ENCODE measurements around the gene CHSY1.
"Not testable (repeated sequence)": the region's sequence is repeated elsewhere in the genome, so short reads cannot be mapped to it uniquely, and the experiment has no call there.

The CHSY1 gene

DNA sequence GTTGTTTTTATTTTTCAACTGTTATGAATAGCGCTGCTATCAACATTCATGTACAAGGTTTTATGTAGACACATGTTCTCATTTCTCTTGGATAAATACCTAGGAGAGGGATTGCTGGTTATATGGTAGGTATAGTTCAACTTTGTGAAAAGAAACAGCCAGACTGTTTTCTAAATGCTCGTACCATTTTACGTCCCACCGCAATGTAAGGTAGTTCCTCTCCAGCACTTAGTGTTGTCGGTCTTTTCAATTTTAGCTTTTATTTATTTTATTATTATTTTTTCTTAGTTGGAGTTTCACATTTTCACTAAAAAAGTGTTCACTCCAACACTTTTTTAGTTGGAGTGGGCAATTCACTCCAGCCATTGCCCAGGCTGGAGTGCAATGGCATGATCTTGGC is 117.1 kb downstream of the CHSY1 start:
- no peak for DNase-seq (ENCODE audit: low spot score)

- no peak for DNase-seq (ENCODE audit: low spot score)
These were observed 118.0 kb downstream of the CHSY1 start for GRCh38 chr15:101133751-101134261.

DNA sequence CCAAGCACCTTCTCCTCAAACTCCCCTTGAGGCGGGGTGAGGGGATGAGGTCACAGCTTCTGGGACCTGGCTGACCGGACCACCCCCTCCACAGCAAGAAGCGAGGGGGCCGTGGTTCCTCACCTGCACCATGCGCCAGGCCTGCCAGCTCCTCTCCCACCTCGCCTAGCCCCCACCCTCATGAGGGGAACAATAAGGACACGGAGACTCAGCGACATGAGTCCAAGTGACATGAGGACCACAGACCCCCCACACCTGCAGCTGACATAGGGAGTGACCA is 118.7 kb downstream of the CHSY1 start:
- no peak for DNase-seq (ENCODE audit: low spot score)

DNA sequence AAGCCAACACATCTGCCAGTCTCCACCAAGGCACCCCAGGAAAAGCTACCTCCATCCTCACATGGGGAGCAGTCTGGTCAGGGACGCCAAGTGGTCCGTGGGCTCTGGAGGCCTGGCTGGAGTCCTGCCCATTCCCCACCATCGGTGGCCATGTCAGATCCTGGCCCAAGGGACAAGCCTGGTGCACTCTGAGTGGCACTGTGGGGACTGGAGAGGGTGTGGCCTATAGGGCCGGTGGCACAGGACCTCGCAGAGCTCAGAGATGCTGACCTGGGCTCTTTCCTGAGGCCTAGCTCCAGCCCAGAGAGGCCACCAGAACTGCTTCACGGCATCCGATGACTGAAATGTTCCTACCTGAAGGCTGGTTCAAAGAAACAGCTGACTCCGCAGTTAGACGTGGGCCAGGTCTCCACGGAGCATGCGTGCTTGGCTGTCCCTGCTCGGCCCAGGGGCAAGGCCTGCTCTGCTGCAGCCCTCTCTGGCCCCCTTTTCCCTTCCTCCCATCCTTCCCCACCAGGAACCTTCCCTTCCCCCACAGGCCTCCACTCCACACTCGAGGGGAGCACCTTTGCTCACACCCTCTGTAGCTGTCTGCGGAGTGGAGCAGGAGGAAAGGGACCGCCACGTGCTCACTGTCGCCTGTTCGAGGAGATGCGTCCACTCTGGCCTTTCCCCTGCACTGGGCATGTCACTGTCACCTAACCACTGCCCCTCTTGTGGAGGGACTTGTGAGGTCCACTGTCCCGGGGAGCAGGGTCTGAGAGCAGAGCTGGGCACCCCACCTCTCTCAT is 119.3 kb downstream of the CHSY1 start:
- DNase-seq (ENCODE audit: low spot score): no peak

DNA sequence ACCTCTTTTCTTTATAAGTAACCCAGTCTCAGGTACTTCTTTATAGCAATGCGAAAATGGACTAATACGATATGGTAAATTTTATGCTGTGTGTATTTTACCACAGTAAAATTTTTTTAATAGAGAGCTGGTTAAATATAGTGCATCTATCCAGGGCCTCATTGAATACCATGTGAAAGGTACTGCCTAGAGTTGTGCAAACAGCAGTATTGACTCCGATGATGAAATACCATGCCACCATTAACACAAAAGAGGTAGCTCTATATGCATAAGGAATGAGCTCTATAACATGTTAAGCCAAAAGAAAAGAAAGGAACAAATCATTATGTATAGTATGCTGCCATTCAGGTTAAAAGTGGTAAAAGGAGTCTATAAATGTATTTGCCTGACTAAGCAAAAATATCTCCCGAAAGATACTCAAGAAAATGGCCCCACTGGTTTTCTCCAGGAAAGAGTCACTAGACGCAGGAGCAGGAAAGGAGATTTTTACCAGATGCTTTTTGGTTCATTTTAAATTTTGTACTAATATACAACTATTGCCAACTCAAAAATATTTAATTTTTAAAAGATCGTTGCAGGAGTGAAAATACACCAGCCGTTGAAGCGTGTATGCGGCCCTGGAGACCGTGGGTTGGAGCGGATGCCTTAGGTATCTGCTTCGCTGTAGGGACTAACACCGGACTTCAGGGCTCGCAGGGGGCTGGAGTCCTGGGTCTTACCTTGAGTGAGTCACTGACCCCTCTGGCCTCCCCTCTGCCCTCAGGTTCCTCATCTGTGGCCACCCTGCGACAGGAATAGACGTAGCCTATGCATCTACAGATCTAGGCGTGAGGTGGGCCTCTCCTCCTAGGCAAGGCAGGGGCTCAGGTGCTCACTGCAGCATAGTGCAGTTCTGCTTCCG is 120.1 kb downstream of the CHSY1 start:
- DNase-seq (ENCODE audit: low spot score): no peak

- no peak for DNase-seq (ENCODE audit: low spot score)
These were observed 121.9 kb downstream of the CHSY1 start for GRCh38 chr15:101129851-101130380.

DNA sequence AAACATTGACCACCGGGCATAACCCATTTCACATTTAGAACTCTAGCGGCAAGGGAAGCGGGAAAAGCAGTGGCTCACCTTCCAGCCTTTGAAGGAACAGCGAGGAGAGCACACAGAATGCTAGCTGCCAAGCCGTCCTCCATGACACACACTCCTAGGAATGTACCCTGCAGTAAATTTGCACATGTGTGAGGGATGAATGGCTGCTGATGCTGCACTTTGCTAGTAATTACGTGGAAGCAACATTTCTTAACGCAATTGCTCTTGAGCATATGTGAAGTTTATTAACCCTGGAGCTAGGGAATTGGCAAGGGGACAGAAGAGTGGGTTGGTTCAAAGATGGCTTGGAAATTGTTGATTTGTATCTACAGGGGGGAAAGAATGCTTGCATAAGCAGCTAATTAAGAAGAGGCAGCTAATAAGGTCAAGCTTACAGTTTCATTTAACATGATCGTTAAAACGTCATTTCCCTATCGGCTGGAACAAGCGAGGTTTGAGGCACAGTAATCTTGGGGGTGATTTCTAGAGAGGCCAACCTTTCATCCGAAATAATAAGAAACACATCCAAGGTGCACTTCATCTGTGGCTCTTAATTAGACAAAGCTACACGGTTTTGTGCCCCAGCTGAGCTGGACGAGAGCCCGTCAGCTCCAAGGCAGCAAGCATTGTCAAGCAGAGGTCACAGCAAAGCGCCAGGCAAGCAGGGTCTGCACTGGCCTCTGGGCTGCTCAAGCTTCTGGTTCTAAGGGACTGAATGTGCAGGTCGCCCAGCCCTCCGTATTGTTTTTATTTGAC is 123.4 kb downstream of the CHSY1 start:
- no peak for DNase-seq (ENCODE audit: low spot score)

- peak; percentile 16 for DNase-seq (ENCODE audit: low spot score)
These were observed 124.3 kb downstream of the CHSY1 start for GRCh38 chr15:101127506-101128076.

DNA sequence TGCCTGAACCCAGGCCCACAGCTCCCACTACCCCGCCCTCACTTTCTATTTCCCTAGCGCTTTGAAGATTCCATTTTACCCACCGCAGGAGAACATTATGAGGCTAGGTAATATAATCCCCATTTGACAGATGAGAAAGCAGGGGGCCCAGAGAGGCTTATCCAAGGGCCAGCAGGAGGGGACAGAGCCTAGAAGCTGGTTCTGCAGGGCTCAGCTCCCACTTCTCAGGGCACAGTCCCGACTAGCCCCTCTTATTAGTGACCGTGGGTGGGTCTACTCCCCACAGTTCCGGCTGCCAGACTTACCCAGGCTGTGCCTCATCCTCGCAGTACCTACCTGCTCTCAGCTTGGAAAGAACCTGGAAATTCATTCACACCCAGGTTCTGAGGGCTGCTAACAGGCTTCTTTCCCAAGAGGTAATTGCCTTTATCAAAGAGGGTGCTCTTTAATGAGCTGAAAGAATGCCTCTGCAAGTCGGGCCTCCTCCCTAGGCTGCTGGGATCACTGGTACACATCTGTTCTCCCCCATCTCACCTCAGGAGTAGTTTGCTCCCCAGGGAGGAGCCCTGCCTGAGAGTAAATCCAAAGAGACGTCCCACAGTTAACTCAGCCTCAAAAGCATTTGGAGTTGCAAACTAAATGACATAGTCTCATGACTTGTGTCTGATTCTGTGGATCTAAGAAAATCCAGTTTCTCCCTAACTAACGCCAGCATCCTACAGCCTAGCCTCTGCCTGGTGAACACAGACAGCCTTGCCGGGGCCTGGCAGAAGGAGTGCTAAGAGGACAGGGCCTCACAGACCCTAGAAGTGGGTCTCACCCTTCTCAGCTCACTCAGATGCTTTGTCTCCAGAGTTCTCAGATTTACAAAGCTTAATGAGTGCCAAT is 125.0 kb downstream of the CHSY1 start:
- DNase-seq (ENCODE audit: low spot score): no peak

DNA sequence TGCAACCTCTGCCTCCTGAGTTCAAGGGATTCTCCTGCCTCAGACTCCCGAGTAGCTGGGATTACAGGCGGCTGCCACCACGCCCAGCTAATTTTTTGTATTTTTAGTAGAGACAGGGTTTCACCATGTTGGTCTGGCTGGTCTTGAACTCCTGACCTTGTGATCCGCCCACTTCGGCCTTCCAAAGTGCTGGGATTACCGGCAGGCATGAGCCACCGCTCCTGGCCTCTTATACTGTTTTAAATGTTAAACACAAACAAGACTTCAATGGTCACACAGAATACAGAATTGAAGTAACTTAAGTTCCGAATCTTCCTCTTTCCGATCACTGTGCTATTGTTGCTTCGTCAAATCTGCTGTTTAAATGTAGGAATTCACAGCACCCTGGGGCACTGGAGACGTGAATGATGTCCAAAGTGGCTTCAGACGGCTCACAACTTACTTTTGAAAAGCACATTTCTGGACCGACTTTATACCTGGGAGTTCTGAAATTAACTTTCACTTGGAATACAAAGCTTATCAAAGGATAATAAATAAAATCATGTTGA is 125.9 kb downstream of the CHSY1 start:
- DNase-seq (ENCODE audit: low spot score): not testable (repeated sequence)
